ENCODE results near the gene EDRF1. TPM values are rescaled to one million over a fixed set of nuclear protein-coding genes. Genes with fewer than 3 reads are reported as not detected.

EDRF1 gene
- total and polyA plus RNA-seq, 2 experiments from 2014 or later: 25.0 to 48.8 TPM

DNA sequence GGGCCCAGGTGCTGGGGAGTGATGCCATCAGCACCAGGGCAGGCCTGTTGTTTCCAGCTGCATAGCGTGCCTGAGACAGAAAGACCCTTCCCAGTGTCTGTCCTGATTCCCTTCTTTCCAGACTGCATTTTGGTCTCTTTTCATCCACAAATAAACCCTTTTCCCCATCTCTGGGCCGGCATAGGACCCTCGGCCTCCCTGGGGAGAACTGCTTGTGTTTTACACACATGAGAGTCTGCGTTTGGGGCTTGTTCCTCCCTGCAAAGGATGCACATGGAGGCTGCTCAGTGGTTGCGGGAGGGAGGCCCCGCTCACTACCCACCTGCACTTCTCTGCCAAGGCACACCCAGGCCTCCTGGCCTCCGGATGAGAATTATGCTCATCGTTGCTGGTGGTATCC is 61.9 kb downstream of the EDRF1 start:
- Mint-ChIP-seq H3K9me3 (peaks cover 5% of the 10 kb centered on the region; the same call in 2 of the 3 replicates), H3K36me3 (ENCODE audit: low read depth) (no peaks in the 10 kb centered on the region; the same call in 2 of the 3 replicates), H3K27me3 (ENCODE audit: insufficient read depth, low read depth, poor library complexity) (peaks cover 3% of the 10 kb centered on the region), H3K27ac (no peak overlapping the region), H3K4me1 (no peaks in the 10 kb centered on the region; the same call in 2 of the 3 replicates), H3K4me3 (no peak overlapping the region)
- Histone ChIP-seq H3K4me1 (ENCODE audit: insufficient read depth) (no peaks in the 10 kb centered on the region), H2AFZ (no peak overlapping the region), H3F3A (replicated peaks; ENCODE audit: low read depth) (no peaks in the 10 kb centered on the region), H3K27me3 (ENCODE audit: insufficient read depth) (no peaks in the 10 kb centered on the region), H3K4me3 (no peak overlapping the region), H3K79me2 (replicated peaks; ENCODE audit: insufficient read depth) (no peaks in the 10 kb centered on the region), H3K36me3 (ENCODE audit: insufficient read depth) (no peaks in the 10 kb centered on the region), H3K4me2 (no peak overlapping the region), H4K20me1 (replicated peaks; ENCODE audit: insufficient read depth) (no peaks in the 10 kb centered on the region), H3K27ac (ENCODE audit: low read depth) (no peak overlapping the region), H3K9me2 (ENCODE audit: insufficient read depth) (no peaks in the 10 kb centered on the region)
- DNase-seq (ENCODE audit: low spot score) (no peak), ATAC-seq (no peak)
- TF ChIP-seq NANOG (IDR thresholded peaks at IDR 0.05; ENCODE audit: borderline replicate concordance): no peak

- Histone ChIP-seq H3K4me2 (no peak overlapping the region), H3K9me2 (ENCODE audit: insufficient read depth) (no peaks in the 10 kb centered on the region), H3K36me3 (ENCODE audit: insufficient read depth) (no peaks in the 10 kb centered on the region), H3F3A (replicated peaks; ENCODE audit: low read depth) (no peaks in the 10 kb centered on the region), H3K27ac (ENCODE audit: low read depth) (no peak overlapping the region), H3K79me2 (replicated peaks; ENCODE audit: insufficient read depth) (no peaks in the 10 kb centered on the region), H4K20me1 (replicated peaks; ENCODE audit: insufficient read depth) (no peaks in the 10 kb centered on the region), H3K4me1 (ENCODE audit: insufficient read depth) (no peaks in the 10 kb centered on the region), H3K27me3 (ENCODE audit: insufficient read depth) (no peaks in the 10 kb centered on the region), H3K4me3 (no peak overlapping the region), H2AFZ (no peak overlapping the region)
- no peaks in the 10 kb centered on the region; the same call in 2 of the 3 replicates for H3K4me1 Mint-ChIP-seq
- H3K36me3 Mint-ChIP-seq (ENCODE audit: low read depth): no peaks in the 10 kb centered on the region; the same call in 2 of the 3 replicates
- H3K9me3 Mint-ChIP-seq: peaks cover 5% of the 10 kb centered on the region; the same call in 2 of the 3 replicates
- no peak for ATAC-seq
- H3K27ac Mint-ChIP-seq: no peak overlapping the region
- H3K27me3 Mint-ChIP-seq (ENCODE audit: insufficient read depth, low read depth, poor library complexity): peaks cover 3% of the 10 kb centered on the region
- DNase-seq (ENCODE audit: low spot score): no peak
- no peak overlapping the region for H3K4me3 Mint-ChIP-seq
- TF ChIP-seq ZNF114 (CRISPR knock-in tag; IDR thresholded peaks at IDR 0.05): no peak
- no peak for TF ChIP-seq NANOG (IDR thresholded peaks at IDR 0.05; ENCODE audit: borderline replicate concordance)
- no peak for TF ChIP-seq ETS1 (IDR thresholded peaks at IDR 0.05)
- no peak for TF ChIP-seq POLR2AphosphoS5 (IDR thresholded peaks at IDR 0.05; ENCODE audit: low read depth)
- no peak for TF ChIP-seq ZNF462 (CRISPR knock-in tag; IDR thresholded peaks at IDR 0.05)
- no peak for TF ChIP-seq STAT1 (IDR thresholded peaks at IDR 0.05; ENCODE audit: unreplicated experiment)
- TF ChIP-seq JUNB (IDR thresholded peaks at IDR 0.05; ENCODE audit: unreplicated experiment): no peak
- no peak for TF ChIP-seq EZH2 (IDR thresholded peaks at IDR 0.05; ENCODE audit: low read depth, unreplicated experiment)
- TF ChIP-seq ZNF331 (CRISPR knock-in tag; IDR thresholded peaks at IDR 0.05; ENCODE audit: low read depth): no peak
- TF ChIP-seq, protein P1, sequence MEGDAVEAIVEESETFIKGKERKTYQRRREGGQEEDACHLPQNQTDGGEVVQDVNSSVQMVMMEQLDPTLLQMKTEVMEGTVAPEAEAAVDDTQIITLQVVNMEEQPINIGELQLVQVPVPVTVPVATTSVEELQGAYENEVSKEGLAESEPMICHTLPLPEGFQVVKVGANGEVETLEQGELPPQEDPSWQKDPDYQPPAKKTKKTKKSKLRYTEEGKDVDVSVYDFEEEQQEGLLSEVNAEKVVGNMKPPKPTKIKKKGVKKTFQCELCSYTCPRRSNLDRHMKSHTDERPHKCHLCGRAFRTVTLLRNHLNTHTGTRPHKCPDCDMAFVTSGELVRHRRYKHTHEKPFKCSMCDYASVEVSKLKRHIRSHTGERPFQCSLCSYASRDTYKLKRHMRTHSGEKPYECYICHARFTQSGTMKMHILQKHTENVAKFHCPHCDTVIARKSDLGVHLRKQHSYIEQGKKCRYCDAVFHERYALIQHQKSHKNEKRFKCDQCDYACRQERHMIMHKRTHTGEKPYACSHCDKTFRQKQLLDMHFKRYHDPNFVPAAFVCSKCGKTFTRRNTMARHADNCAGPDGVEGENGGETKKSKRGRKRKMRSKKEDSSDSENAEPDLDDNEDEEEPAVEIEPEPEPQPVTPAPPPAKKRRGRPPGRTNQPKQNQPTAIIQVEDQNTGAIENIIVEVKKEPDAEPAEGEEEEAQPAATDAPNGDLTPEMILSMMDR (conservative IDR thresholded peaks at IDR 0.05; ENCODE audit: low read depth in 2 of 2): no peak
- no peak for TF ChIP-seq CREB1 (CRISPR knock-in tag; IDR thresholded peaks at IDR 0.05; ENCODE audit: low read depth)
- no peak for TF ChIP-seq EZH2phosphoT487 (IDR thresholded peaks at IDR 0.05; ENCODE audit: unreplicated experiment)
Observed at GRCh38 chr10:125782054-125782453, 62.5 kb downstream of the EDRF1 start.

All from GM23338 (cell line).